Stimulated activated CD4-positive, alpha-beta T cell treated with anti-CD3 and anti-CD28 coated beads, Interleukin-1b, Interleukin-23, amount 100 ng/mL, for 1 hour (primary cell): ENCODE results near the gene TSGA10.
"Not testable (repeated sequence)": the region's sequence is repeated elsewhere in the genome, so short reads cannot be mapped to it uniquely, and the experiment has no call there.

Source experiments
- DNase-seq, 2 donors: peaks; one replicate each; pipeline ENCODE4 v3.0.0-alpha.2; 2020; ENCODE audit warnings: low read depth in 2 of 2

The TSGA10 gene

GRCh38 chr2:99152199-99152895, 2.4 kb downstream of the TSGA10 start:
- DNase-seq, result no peak

- DNase-seq, result no peak
Observed at GRCh38 chr2:99150706-99151105, 4.0 kb downstream of the TSGA10 start.

- peak; percentile 92 for DNase-seq
Observed at GRCh38 chr2:99141110-99142108, 13.3 kb downstream of the TSGA10 start, which contains the start of gene C2orf15. C2orf15 (plus strand) TSS chr2:99141707; CDS start chr2:99150559, 8,852 bp downstream.

GRCh38 chr2:99140860-99141109, 14.0 kb downstream of the TSGA10 start:
- DNase-seq, result no peak

- no peak for DNase-seq
Observed at GRCh38 chr2:99140056-99140859, 14.5 kb downstream of the TSGA10 start.

GRCh38 chr2:99139003-99139402, 15.7 kb downstream of the TSGA10 start:
- no peak for DNase-seq

GRCh38 chr2:99135044-99135556, 19.6 kb downstream of the TSGA10 start:
- not testable (repeated sequence) for DNase-seq

- DNase-seq, result no peak
Observed at GRCh38 chr2:99127981-99128380, 26.8 kb downstream of the TSGA10 start.

- DNase-seq, result no peak
Observed at GRCh38 chr2:99112617-99113016, 42.1 kb downstream of the TSGA10 start.

- DNase-seq, result no peak
Observed at GRCh38 chr2:99111945-99112344, 42.8 kb downstream of the TSGA10 start.

- no peak for DNase-seq
Observed at GRCh38 chr2:99111236-99111635, 43.5 kb downstream of the TSGA10 start.

- DNase-seq, result no peak
Observed at GRCh38 chr2:99106913-99107312, 47.8 kb downstream of the TSGA10 start.

GRCh38 chr2:99104006-99104405, 50.7 kb downstream of the TSGA10 start:
- no peak for DNase-seq

GRCh38 chr2:99101697-99102096, 53.0 kb downstream of the TSGA10 start:
- DNase-seq, result no peak

- DNase-seq, result no peak
Observed at GRCh38 chr2:99096728-99097127, 58.0 kb downstream of the TSGA10 start.

- DNase-seq, result no peak
Observed at GRCh38 chr2:99088017-99088416, 66.7 kb downstream of the TSGA10 start.

- no peak for DNase-seq
Observed at GRCh38 chr2:99086385-99086784, 68.4 kb downstream of the TSGA10 start.

- no peak for DNase-seq
Observed at GRCh38 chr2:99085421-99085820, 69.3 kb downstream of the TSGA10 start.

GRCh38 chr2:99084256-99084655, 70.5 kb downstream of the TSGA10 start:
- no peak for DNase-seq

- DNase-seq, result no peak
Observed at GRCh38 chr2:99081891-99082290, 72.9 kb downstream of the TSGA10 start.

- DNase-seq, result no peak
Observed at GRCh38 chr2:99079226-99079625, 75.5 kb downstream of the TSGA10 start.

GRCh38 chr2:99072551-99072950, 82.2 kb downstream of the TSGA10 start:
- DNase-seq, result no peak
